ENCODE measurements around the gene SLC22A6. TPM values are rescaled to one million over a fixed set of nuclear protein-coding genes. Genes with fewer than 3 reads are reported as not detected.

Gene SLC22A6
- polyA plus RNA-seq, 1 donor (not counting 4 experiments of a cell fraction or from before 2014, with no cell fraction given), result not detected

DNA sequence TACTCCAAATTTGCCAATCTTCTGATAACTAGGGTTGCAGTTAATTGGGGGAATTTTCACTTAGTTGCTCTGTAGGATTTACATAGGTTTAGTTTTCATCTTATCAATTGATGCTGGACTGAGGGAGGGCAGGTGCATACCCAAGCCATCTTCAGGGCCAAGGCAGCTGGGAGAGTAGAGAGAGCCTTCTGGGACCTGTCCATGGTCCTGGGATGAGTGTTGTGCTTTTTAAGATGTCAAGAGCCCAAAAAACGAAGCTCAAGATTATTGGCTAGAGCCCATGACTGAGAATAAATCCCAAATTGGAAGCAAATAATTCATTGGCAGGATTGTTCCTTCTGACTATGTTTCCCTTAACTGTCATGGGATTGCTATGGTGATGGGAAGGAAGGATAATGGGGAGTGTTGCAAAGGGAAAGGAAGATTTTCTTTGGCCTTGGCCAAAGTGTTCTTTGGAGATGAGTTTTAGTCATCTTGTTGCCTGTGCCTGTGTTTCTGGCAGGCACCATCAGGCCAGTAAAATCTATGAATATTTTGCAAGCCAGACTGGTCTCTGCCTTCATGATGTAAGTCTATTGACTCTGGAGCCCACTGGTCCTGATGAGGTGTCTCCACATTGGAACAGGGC is 4.5 kb downstream of the SLC22A6 start:
- TF ChIP-seq EZH2 (IDR thresholded peaks at IDR 0.05; ENCODE audit: low read length), result no peak
- TF ChIP-seq, protein P1, sequence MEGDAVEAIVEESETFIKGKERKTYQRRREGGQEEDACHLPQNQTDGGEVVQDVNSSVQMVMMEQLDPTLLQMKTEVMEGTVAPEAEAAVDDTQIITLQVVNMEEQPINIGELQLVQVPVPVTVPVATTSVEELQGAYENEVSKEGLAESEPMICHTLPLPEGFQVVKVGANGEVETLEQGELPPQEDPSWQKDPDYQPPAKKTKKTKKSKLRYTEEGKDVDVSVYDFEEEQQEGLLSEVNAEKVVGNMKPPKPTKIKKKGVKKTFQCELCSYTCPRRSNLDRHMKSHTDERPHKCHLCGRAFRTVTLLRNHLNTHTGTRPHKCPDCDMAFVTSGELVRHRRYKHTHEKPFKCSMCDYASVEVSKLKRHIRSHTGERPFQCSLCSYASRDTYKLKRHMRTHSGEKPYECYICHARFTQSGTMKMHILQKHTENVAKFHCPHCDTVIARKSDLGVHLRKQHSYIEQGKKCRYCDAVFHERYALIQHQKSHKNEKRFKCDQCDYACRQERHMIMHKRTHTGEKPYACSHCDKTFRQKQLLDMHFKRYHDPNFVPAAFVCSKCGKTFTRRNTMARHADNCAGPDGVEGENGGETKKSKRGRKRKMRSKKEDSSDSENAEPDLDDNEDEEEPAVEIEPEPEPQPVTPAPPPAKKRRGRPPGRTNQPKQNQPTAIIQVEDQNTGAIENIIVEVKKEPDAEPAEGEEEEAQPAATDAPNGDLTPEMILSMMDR (optimal IDR thresholded peaks at IDR 0.05 in 1 of 3, IDR thresholded peaks at IDR 0.05 in 1 of 3, conservative IDR thresholded peaks at IDR 0.05 in 1 of 3; ENCODE audit: extremely low read depth in 1 of 3, insufficient read depth in 2 of 3, low read length in 3 of 3), result no peak
- dilution Hi-C loops (cut with MboI; ENCODE audit: extremely low pct_ligation_motif_present, low sequenced_read_pairs), result no loop called here
- no peak for DNase-seq (ENCODE audit: low read depth, low spot score)

DNA sequence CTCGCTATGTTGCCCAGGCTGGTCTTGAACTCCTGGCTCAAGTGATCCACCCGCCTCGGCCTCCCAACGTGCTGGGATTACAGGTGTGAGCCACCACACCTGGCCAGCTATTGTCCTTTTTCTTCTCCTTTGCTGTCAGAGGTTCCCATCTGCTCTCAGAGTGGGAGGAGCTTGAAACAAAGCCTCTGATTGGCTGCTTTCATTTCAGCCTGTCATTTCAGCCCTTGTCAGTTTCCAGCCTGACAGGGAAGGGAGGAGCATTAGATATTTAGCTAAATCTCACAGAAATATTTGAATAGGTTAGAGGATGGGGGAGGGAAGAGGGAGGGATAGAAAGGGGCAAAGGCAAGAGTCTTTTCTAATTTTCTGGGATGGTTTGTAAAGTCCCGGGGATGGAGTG is 8.7 kb downstream of the SLC22A6 start:
- H3K9me3 ChIP-seq (ENCODE audit: control insufficient read depth, low read depth, low read length), result no peaks in the 10 kb centered on the region
- no peaks in the 10 kb centered on the region for H3K79me2 ChIP-seq (ENCODE audit: control insufficient read depth, insufficient read depth, low read length)
- dilution Hi-C loops (cut with MboI; ENCODE audit: extremely low pct_ligation_motif_present, low sequenced_read_pairs), result no loop called here
- no peaks in the 10 kb centered on the region for H4K20me1 ChIP-seq (ENCODE audit: control insufficient read depth, extremely low read depth, insufficient read depth, low read length)
- no peak overlapping the region for H3K9ac ChIP-seq (ENCODE audit: control insufficient read depth, extremely low read depth, insufficient read depth, low read length)
- H3K4me2 ChIP-seq (ENCODE audit: control insufficient read depth, extremely low read depth, insufficient read depth, low read depth, low read length), result no peak overlapping the region
- H3K4me3 ChIP-seq (ENCODE audit: control insufficient read depth in 2 of 3, extremely low read depth in 1 of 3, insufficient read depth in 2 of 3, low read depth in 1 of 3, low read length in 3 of 3), result no peak overlapping the region
- FAIRE-seq (no peak), DNase-seq (ENCODE audit: low read depth, low spot score) (no peak)
- H2AFZ ChIP-seq (ENCODE audit: control insufficient read depth, low read length), result no peak overlapping the region
- H3K36me3 ChIP-seq (ENCODE audit: control insufficient read depth in 2 of 2, extremely low read depth in 1 of 2, insufficient read depth in 2 of 2, low read length in 2 of 2), result no peaks in the 10 kb centered on the region
- H3K27ac ChIP-seq (ENCODE audit: control insufficient read depth, insufficient read depth, low read length), result no peak overlapping the region
- no peak for TF ChIP-seq EZH2 (IDR thresholded peaks at IDR 0.05; ENCODE audit: low read length)
- TF ChIP-seq, protein P1 (optimal IDR thresholded peaks at IDR 0.05 in 1 of 3, IDR thresholded peaks at IDR 0.05 in 1 of 3, conservative IDR thresholded peaks at IDR 0.05 in 1 of 3; ENCODE audit: extremely low read depth in 1 of 3, insufficient read depth in 2 of 3, low read length in 3 of 3), result no peak
- H3K27me3 ChIP-seq (ENCODE audit: control insufficient read depth, extremely low read depth, insufficient read depth, low read length), result peaks cover 5% of the 10 kb centered on the region
- no peaks in the 10 kb centered on the region for H3K9me1 ChIP-seq (ENCODE audit: control insufficient read depth, extremely low read depth, insufficient read depth, low read length)
- H3K4me1 ChIP-seq (ENCODE audit: control insufficient read depth, extremely low read depth, insufficient read depth, low read length), result peaks cover 4% of the 10 kb centered on the region

More for the DNA sequence above, 4.5 kb downstream of the SLC22A6 start:
- Histone ChIP-seq H3K4me1 (ENCODE audit: control insufficient read depth, extremely low read depth, insufficient read depth, low read length) (no peaks in the 10 kb centered on the region), H3K4me3 (ENCODE audit: control insufficient read depth in 2 of 3, extremely low read depth in 1 of 3, insufficient read depth in 2 of 3, low read depth in 1 of 3, low read length in 3 of 3) (no peak overlapping the region), H2AFZ (ENCODE audit: control insufficient read depth, low read length) (no peak overlapping the region), H3K9ac (ENCODE audit: control insufficient read depth, extremely low read depth, insufficient read depth, low read length) (no peak overlapping the region), H3K27ac (ENCODE audit: control insufficient read depth, insufficient read depth, low read length) (no peak overlapping the region), H3K27me3 (ENCODE audit: control insufficient read depth, extremely low read depth, insufficient read depth, low read length) (no peaks in the 10 kb centered on the region), H4K20me1 (ENCODE audit: control insufficient read depth, extremely low read depth, insufficient read depth, low read length) (no peaks in the 10 kb centered on the region), H3K9me1 (ENCODE audit: control insufficient read depth, extremely low read depth, insufficient read depth, low read length) (no peaks in the 10 kb centered on the region), H3K79me2 (ENCODE audit: control insufficient read depth, insufficient read depth, low read length) (no peaks in the 10 kb centered on the region), H3K36me3 (ENCODE audit: control insufficient read depth in 2 of 2, extremely low read depth in 1 of 2, insufficient read depth in 2 of 2, low read length in 2 of 2) (no peaks in the 10 kb centered on the region), H3K9me3 (ENCODE audit: control insufficient read depth, low read depth, low read length) (no peaks in the 10 kb centered on the region), H3K4me2 (ENCODE audit: control insufficient read depth, extremely low read depth, insufficient read depth, low read depth, low read length) (no peak overlapping the region)
- no peak for FAIRE-seq

Measured in keratinocyte (primary cell).